GM18511 (cell line): ENCODE measurements around the gene FURIN.
A peak's percentile ranks its signal among the peaks of the same experiment; 100 is the strongest.
"Not testable (repeated sequence)": the region's sequence is repeated elsewhere in the genome, so short reads cannot be mapped to it uniquely, and the experiment has no call there.

Experiments
- ATAC-seq: cut with Tn5 transposase; IDR thresholded peaks from one replicate; pipeline ENCODE4 v1.9.1; 2021; ENCODE audit warnings: mild to moderate bottlenecking, moderate library complexity; ENCODE audit not compliant: unreplicated experiment

The FURIN gene

DNA sequence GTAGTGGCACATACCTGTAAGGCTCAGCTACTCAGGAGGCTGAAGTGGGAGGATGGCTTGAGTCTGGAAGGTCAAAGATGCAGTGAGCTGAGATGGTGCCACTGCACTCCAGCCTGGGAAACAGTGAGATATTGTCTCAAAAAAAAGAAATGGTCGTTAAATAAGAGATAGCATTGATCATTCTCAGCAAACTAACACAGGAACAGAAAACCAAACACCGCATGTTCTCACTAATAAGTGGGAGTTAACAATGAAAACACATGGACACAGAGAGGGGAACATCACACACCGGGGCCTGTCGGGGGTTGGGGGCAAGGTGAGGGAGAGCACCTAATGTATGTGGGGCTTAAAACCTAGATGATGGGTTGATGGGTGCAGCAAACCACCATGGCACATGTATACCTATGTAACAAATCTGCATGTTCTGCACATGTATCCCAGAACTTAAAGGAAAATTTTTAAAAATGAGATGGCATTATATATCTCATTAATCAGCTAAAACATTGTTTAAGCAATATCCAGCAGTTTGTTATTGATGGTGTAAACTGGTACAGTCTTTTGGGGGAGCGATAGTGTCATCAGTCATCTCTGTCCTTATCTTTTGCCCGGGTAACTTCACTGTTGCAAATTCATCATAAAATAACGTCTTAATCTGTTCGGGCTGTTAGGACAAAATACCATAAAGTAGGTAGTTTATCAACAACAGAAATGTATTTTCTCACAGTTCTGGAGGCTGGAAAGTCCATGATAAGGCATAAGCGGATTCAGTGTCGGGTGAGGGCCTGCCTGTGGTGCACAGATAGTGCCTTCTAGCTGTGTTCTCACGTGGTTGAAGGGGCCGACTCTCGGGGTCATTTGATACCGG, 33.0 kb downstream of the FURIN start:
- no peak for ATAC-seq

GRCh38 chr15:90902040-90902839, 33.9 kb downstream of the FURIN start:
- peak; percentile 73 for ATAC-seq

GRCh38 chr15:90902840-90903732, 34.7 kb downstream of the FURIN start, which contains the start of gene MAN2A2:
MAN2A2 (plus strand) TSS chr15:90903302; CDS start chr15:90904208, 906 bp downstream.
- peak; percentile 64 for ATAC-seq

DNA sequence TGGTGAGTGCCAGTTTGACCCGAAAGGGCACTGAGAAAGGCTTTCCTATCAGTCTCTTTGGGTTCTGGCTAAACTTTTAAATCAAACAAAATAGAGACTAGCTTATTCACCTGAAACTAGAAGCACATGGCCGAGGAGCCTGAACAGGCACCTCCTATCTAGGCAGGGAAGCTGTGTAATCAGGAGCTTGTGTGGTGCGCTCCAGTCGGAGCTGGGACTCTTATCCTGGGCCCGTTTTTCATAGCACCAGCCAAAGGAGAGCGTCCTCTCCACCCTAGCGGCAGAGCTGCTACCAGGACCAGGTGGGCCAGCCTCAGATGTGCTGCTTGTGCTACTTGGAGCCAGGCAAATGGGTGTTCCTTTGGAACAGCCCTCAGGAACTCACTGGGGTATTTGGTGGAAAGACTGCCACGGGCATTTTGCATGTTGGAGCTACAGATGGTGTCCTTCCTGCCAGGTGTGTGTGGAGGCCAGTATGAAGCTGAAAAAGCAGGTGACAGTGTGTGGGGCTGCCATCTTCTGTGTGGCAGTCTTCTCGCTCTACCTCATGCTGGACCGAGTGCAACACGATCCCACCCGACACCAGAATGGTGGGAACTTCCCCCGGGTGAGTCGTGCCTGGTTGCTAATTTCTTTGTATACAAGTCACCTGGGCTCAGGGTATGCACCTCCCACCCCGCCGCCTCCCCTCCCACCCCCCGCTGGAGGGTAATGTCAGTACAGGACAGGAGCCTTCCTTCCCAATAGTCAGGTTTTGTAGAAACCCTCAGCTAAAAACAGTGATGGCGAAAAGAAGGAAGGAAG, 35.5 kb downstream of the FURIN start:
- ATAC-seq = no peak

- no peak for ATAC-seq
Observed at GRCh38 chr15:90904746-90905145, 36.4 kb downstream of the FURIN start.

GRCh38 chr15:90905306-90906180, 37.2 kb downstream of the FURIN start:
- ATAC-seq = no peak

- no peak for ATAC-seq
Observed at GRCh38 chr15:90906181-90906849, 37.9 kb downstream of the FURIN start.

- ATAC-seq = no peak
Observed at GRCh38 chr15:90907051-90907660, 38.8 kb downstream of the FURIN start.

DNA sequence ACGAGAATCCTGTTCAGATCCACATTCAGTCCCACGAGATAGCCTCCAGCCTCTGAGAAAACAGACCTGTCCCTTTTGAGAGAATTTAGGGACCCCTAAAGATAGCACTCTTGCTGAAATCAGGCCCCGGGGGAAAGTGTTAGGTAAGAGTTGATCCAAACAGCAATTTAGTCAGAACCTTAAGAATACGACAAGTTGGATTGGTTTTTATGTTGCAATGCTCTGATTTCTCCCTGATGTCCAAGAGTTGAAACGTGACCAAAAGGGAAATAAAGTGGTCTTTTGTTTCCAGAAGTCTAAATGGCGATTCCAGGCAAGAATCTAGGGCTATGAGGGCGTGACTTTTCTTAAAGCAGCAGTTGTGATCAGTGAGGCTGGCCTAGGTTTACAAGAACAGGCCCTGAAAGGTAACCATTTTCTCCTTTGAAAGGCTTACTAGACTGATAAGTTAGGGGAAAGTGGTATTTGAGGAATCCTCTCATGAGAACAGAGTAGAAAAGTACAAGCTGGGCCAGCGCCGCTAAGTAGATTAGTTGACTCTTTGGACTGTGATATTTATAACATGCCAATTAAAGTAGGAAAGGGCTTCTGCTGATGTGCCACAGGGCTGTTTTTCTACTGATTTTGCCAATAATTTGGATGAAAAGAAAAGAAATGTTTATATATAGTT, 39.6 kb downstream of the FURIN start:
- no peak for ATAC-seq

- ATAC-seq = not testable (repeated sequence)
Observed at GRCh38 chr15:90909449-90909848, 41.1 kb downstream of the FURIN start.

GRCh38 chr15:90909976-90910375, 41.6 kb downstream of the FURIN start:
- ATAC-seq = no peak

GRCh38 chr15:90910441-90911301, 42.3 kb downstream of the FURIN start:
- ATAC-seq = no peak

- no peak for ATAC-seq
Observed at GRCh38 chr15:90911302-90911623, 42.9 kb downstream of the FURIN start.

- no peak for ATAC-seq
Observed at GRCh38 chr15:90911906-90912769, 43.8 kb downstream of the FURIN start.

DNA sequence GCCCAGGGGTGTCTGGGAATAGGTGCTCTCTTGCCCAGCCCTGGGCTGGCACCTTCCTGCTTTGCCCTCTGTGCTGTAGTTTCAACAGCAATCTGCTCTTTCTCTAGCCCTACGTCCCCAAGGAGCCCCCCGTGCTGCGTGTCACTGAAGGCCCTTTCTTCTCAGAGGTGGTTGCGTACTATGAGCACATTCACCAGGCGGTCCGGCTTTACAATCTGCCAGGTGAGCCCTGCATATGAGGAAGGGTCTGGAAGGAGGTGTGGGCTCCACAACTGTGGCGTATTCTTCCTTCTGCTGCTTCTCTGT, 44.3 kb downstream of the FURIN start:
- no peak for ATAC-seq

DNA sequence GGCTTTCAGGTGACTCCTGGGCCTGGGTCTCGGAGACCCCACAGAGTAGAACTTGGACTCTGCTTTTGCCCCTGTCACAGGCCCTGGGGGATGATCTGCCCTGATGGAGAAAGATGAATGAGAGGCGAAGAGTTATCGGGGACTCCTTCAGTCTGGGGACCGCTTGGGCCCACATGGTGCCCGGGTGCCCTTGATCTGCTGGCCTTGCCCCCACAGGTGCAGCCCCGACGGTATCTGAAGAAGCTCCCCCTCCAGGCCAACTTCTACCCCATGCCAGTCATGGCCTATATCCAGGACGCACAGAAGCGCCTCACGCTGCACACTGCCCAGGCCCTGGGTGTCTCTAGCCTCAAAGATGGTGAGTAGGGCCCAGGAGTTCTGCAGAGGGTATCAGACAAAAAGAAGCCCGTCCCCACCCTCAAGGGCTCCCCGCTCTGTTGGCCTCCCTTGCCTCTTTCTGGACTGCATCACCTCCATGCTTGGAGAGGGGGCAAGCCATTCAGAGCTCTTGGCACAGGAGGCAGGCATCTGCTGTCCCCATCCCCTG, 45.1 kb downstream of the FURIN start:
- no peak for ATAC-seq
